GM19043 (cell line): Measurements from ENCODE around the gene CRYBA2.

Experiments used
- ATAC-seq: cut with Tn5 transposase; IDR thresholded peaks from one replicate; pipeline ENCODE4 v1.9.1; 2021; ENCODE audit warnings: low read depth; ENCODE audit not compliant: unreplicated experiment

Gene CRYBA2

DNA sequence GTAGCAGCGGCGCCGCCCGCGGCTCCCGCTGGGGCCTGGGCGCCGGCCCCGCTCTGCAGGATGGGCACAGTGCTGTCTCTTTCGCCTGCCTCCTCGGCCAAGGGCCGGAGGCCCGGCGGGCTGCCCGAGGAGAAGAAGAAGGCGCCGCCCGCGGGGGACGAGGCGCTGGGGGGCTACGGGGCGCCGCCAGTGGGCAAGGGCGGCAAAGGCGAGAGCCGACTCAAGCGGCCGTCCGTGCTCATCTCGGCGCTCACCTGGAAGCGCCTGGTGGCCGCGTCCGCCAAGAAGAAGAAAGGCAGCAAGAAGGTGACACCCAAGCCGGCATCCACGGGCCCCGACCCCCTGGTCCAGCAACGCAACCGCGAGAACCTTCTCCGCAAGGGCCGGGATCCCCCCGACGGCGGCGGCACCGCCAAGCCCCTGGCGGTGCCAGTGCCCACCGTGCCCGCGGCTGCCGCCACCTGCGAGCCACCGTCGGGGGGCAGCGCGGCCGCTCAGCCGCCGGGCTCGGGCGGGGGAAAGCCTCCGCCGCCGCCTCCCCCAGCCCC is 33.4 kb downstream of the CRYBA2 start:
- ATAC-seq = peak; percentile 7

DNA sequence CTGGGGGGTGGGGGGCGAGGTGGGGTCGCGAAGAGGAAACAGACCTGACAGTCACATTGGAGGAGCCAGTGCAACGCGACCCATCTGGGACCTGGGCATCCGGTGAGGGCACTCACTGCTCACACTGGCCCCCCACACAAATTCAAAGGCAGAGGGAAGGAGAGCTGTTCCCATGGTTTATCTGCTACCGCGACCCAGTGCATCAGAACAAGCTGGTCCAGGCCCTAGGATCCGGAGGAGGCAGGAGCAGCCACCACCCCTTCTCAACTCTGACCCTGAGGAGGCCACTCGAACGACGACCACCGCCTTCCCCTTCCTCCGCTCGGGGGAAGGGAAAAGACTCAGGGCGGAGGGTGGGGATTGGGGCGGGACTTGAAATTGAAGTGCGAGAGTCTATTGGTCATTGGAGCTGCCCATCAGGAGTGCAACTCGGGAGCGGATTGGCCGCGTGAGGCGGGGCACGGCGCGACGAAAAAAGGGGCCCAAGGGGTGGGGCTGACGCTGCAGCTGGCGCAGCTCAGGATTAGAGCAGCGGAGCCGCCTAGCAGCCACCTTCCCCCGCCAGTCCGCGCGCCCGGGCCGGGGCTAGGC is 34.0 kb downstream of the CRYBA2 start, which contains the start of gene CDK5R2:
Gene CDK5R2, plus strand, starts transcription at position 526 of the 591 bp plus-strand sequence. CDS start 155 bp downstream, outside the sequence.
- ATAC-seq = peak; percentile 98

DNA sequence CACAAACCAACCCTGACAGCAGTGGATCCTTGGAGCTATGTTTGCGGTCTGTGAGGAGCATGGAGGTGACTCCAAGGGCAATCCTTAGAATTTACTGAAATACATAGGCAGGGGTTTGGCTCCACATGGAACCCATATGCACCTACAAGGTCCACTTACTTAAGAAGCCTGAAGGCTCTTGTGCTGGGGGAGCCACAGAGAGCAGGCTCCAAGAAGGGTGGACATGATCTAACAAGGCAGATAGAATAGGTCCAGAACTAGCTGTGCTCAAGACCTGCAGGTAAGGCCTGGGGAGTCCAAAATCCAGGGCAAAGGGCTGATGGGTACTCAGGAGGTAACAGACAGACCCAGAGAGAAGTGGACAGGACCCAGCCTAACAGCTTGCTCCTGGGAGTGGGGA is 34.9 kb downstream of the CRYBA2 start:
- ATAC-seq = no peak

DNA sequence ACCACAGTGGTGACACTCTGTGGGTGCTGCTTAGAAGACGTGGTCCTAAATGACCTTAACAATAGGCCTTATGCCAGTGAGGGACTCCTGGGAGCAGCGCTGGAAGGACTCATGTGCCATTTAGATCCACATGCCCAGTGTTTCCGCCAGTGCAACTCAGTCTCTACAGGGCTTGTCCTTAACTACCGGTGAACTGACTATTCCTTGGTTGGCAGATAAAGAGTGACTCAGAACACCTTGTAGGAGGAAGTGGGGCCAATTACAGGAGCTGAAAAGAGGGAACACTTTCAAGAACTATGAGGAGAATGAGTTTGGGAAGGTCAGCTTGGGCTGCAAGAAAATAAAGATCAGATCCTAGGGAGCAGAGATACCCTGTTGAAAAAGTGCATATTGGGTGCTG is 35.6 kb downstream of the CRYBA2 start:
- no peak for ATAC-seq

DNA sequence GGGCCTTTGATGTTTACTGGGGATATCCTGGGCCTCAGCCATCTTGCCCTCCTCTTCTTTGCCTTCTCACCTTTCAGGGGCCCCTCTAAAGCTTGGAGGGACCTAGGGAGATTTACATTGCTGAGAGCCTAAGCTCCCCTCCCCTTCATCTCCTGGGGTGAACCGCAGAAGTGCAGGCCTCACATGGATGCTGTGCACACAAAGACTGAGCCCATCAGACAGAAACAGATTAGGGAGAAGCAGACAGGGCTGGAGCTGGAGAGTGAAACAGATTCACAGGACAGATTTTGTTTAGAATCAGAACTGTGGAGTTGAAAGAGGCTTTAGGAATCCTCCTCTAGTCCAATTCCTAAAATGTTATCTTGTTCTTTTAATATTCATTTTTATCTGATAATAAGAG is 37.2 kb downstream of the CRYBA2 start:
- no peak for ATAC-seq

DNA sequence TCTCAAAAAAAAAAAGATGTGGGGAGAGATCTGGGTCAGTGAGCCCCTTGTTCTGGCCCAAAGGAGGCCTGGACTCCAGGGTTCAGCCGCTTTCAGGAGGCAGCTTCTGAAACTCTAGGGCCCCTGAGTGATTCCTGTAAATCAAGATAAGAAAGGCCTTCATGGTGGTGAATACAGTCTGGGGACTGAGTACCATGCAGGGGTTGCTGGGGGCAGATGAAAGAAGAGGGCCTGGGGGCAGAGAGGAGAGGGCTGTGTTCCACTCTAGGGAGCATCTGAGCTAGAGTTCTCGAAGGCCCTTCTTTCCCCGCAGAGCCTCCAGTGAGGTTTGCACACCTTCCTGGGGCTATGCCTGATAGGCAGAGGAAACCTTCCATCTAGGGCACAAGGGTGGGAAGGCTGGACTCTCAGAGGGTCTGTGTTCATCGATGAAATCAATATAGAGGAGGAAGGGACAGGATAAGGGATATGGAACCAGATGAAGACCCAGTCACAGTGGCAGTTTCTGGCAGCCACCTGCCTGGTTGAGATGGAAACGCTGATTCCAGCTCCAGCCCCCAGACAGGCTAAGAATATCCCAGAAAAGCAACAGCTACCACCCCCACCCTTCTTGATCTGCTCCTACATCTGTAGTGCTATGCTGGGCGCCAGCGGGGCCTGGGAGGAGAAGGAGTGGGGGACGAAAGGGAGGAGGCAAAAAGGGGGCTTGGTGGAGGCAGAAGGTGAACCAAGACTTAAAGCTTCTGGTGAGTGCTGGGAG is 38.5 kb downstream of the CRYBA2 start:
- ATAC-seq = no peak

DNA sequence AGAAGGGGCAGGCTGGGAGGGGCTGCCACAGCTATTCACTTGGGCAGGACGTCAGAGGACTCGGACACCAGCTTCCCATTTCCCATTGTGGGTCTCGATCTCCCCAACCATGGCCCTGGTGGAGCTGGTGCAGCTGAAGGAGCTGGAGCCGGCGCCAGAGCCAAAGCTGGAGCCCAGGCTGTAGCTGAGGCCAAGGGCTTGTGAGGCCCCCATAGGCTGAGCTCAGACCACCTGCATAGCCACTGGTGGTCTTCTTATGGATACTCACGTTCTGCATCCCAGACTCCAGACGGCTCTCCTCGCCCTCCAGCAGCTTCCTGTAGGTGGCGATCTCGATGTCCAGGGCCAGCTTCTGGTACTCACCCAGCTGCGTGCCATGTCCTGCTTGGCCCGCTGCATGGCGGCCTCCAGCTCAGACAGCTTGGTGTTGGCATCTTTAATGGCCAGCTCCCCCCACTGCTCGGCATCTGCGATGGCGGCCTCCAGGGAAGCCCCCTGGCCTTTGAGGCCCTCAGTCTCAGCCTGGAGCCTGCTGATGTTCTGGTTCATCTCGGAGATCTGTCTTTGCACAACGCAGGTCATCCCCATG is 39.8 kb downstream of the CRYBA2 start:
- no peak for ATAC-seq

DNA sequence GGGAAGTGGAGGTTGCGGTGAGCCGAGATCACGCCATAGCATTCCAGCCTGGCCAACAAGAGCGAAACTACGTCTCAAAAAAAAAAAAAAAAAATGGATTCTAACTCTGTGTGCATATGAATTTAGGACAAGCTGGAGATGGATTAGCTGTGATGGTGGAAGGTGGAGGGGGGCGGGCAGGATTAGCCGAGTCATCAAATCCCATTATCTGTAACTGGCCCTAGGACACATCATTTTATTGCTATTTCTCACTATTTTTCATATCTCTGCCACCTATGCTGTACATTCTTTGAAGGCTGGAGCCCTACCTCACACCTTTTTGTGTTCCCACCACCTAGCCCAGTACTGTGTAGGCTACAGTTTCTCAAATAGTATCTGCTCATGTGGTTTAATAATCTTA is 41.1 kb downstream of the CRYBA2 start:
- ATAC-seq = no peak

DNA sequence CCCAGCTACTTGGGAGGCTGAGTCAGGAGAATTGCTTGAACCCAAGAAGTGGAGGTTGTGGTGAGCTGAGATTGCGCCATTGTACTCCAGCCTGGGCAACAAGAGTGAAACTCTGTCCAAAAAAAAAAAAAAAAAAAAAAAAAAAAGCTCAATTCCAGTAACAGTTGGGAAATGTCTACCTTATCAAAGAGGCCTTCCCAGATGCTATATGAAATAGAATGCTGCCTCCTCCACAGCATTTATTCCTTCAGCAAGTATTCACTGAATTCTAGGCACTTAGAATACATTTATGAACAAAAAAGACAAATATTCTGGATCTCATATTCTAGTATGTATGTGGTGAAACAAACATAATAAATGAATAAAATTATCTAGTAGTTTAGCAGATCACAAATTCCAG is 46.6 kb downstream of the CRYBA2 start:
- ATAC-seq = no peak

DNA sequence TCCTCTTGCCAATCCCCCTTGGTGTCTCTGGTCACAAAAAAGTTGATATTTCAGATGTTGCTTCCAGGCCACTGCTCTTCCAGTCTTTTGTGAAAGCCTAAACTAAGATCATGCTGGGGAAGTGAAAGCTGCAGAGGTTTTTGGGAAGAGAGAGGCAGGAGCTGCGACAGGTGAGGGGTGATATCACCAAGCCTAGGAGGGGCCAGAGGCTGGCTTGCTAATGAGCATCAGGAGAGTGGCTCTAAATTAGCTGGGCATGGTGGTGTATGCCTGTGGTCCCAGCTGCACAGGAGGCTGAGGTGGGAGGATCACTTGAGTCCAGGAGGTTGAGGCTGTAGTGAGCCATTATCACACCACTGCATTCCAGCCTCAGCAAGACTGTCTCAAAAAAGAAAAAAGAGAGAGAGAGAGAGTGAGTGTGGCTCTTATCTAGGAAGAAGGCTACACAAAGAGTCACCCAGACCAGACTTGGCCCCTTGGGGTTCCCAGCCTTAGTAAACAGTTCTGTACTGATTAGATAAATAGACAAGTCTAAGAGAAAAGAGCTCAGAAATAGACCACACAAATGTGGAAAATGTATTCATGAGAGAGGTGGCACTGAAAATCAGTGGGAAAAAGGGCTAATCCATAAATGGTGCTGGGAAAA is 48.3 kb downstream of the CRYBA2 start:
- ATAC-seq = no peak
